Brain microvascular endothelial cell (primary cell): ENCODE measurements around the gene KLK13.

Source experiments
- DNase-seq: peaks from one replicate; pipeline ENCODE4 v3.0.0-alpha.2; 2020
- H3K27ac ChIP-seq: fragments of 250-450 bp; sonication (Bioruptor Pico); 2 replicates; pipeline ENCODE4 v1.5.1; 2020; ENCODE audit warnings: mild to moderate bottlenecking, moderate library complexity
- H3K27me3 ChIP-seq: fragments of 250-450 bp; sonication (Bioruptor Pico); replicated peaks from 2 replicates; pipeline ENCODE4 v1.5.1; 2020; ENCODE audit warnings: mild to moderate bottlenecking
- H3K36me3 ChIP-seq: fragments of 250-450 bp; sonication (Bioruptor Pico); replicated peaks from 2 replicates; pipeline ENCODE4 v1.5.1; 2020; ENCODE audit warnings: mild to moderate bottlenecking
- H3K4me3 ChIP-seq: 2 replicates; pipeline ENCODE4 v1.5.1; 2011; ENCODE audit warnings: low read depth, mild to moderate bottlenecking, control low read depth, low read length, moderate library complexity
- CTCF ChIP-seq: IDR thresholded peaks from 2 replicates; pipeline ENCODE4 v1.5.1; 2011; ENCODE audit warnings: low read depth, mild to moderate bottlenecking, moderate library complexity, low read length, control low read depth, inconsistent platforms; ENCODE audit errors: missing control alignments
- in situ Hi-C: cut with HindIII; loops from 2 replicates; pipeline ENCODE4 v1.10.0; 2017; ENCODE audit warnings: low sequenced_read_pairs, low pct_ligation_motif_present

KLK13 gene

GRCh38 chr19:51047031-51047335 lies 17.9 kb downstream of the KLK13 start:
- no peak for TF ChIP-seq CTCF
- Histone ChIP-seq H3K36me3 (no peaks in the 10 kb centered on the region), H3K27me3 (no peaks in the 10 kb centered on the region), H3K4me3 (no peak overlapping the region), H3K27ac (no peak overlapping the region)
- no peak for DNase-seq
- in situ Hi-C loops = no loop called here

- in situ Hi-C loops = no loop called here
- no peak for DNase-seq
- no peaks in the 10 kb centered on the region for H3K36me3 ChIP-seq
- H3K4me3 ChIP-seq = no peak overlapping the region
- H3K27ac ChIP-seq = no peak overlapping the region
- H3K27me3 ChIP-seq = no peaks in the 10 kb centered on the region
- TF ChIP-seq CTCF = no peak
These were observed 20.6 kb downstream of the KLK13 start for GRCh38 chr19:51044327-51044726.

GRCh38 chr19:51043497-51043896 lies 21.4 kb downstream of the KLK13 start:
- Histone ChIP-seq H3K27me3 (no peaks in the 10 kb centered on the region), H3K27ac (no peak overlapping the region), H3K4me3 (no peak overlapping the region), H3K36me3 (no peaks in the 10 kb centered on the region)
- DNase-seq = no peak
- no peak for TF ChIP-seq CTCF
- in situ Hi-C loops = no loop called here

GRCh38 chr19:51040151-51040550 lies 24.7 kb downstream of the KLK13 start:
- no peak overlapping the region for H3K4me3 ChIP-seq
- H3K36me3 ChIP-seq = no peaks in the 10 kb centered on the region
- TF ChIP-seq CTCF = no peak
- in situ Hi-C loops = no loop called here
- no peak overlapping the region for H3K27ac ChIP-seq
- H3K27me3 ChIP-seq = no peaks in the 10 kb centered on the region
- DNase-seq = no peak

- no peak for TF ChIP-seq CTCF
- DNase-seq = no peak
- Histone ChIP-seq H3K27ac (no peak overlapping the region), H3K4me3 (no peak overlapping the region), H3K27me3 (no peaks in the 10 kb centered on the region), H3K36me3 (no peaks in the 10 kb centered on the region)
- in situ Hi-C loops = no loop called here
These were observed 28.4 kb downstream of the KLK13 start for GRCh38 chr19:51036519-51036918.

GRCh38 chr19:51034704-51035103 lies 30.2 kb downstream of the KLK13 start, which contains the start of gene KLK12:
Gene KLK12, minus strand, starts transcription at chr19:51035002. Its CDS starts 381 bp downstream, at chr19:51034621.
- Histone ChIP-seq H3K27ac (no peak within 1 kb of the TSS), H3K36me3 (no peaks in the 10 kb centered on the region), H3K27me3 (no peaks in the 10 kb centered on the region), H3K4me3 (no peak within 1 kb of the TSS)
- no peak for TF ChIP-seq CTCF
- no peak for DNase-seq
- in situ Hi-C loops = no loop called here
